ENCODE data around the gene VRTN. TPM values are rescaled to one million over a fixed set of nuclear protein-coding genes. Genes with fewer than 3 reads are reported as not detected.

The VRTN gene
- total and polyA plus RNA-seq, 2 of the 13 experiments (the other 11 are each of a cell fraction or from before 2014, with no cell fraction given): not detected

DNA sequence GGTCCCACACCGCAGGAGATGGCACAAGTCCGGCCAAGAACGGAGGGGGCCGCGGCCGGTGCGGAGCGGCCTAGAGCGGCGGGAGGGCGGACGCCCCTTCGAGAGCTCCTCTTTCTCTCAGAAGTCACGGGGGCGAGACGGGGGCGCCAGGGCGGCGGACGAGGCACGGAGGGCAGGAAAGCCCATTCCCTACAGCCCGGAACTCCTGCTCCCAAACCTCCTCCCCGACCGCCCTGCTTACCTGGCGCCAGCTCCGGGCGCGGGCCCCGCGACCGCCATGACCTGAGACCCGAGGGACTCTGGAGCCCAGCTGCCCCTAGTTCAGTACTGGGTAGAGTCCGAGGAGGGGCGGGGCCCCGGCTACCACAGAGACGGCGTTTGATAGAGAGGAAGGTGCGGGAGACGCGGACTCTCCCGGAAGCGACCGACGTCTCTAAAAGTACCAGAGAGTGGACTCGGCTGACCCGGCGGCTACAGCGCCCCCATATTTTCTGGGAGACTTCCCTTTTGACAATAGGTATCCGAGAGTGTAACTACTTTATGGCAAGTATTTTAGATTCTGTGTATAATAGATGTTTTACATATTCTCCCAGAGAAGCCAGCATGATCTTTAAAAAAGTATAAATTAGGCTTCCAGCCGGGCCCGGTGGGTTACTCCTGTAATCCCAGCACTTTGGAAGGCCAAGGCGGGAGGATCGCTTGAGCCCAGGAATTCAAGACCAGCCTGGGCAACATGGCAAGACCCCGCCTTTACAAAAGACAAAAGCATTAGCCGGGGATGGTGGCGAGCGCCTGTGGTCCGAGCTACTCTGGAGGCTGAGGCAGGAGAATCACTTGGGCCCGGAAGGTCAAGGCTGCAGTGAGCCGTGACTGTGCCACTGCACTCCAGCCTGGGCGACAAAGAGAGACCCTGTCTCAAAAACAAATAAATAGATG lies 45.4 kb upstream of the VRTN start, which contains the start of gene ABCD4 (continued):
- TF ChIP-seq SKI (IDR thresholded peaks at IDR 0.05; ENCODE audit: partially characterized antibody) (peak; percentile 45), ZNF589 (CRISPR knock-in tag; conservative IDR thresholded peaks at IDR 0.05) (no peak), AHR (CRISPR knock-in tag; IDR thresholded peaks at IDR 0.05) (peak; percentile 90), ZNF616 (CRISPR knock-in tag; IDR thresholded peaks at IDR 0.05; ENCODE audit: low read depth) (no peak), ZNF33B (CRISPR knock-in tag; IDR thresholded peaks at IDR 0.05) (peak; percentile 51; the same call in 1 of the 2 replicates), ZNF484 (CRISPR knock-in tag; IDR thresholded peaks at IDR 0.05; ENCODE audit: borderline replicate concordance, low read depth) (no peak), ZNF337 (CRISPR knock-in tag; IDR thresholded peaks at IDR 0.05; ENCODE audit: borderline replicate concordance, low read depth) (no peak), RAD21 (CRISPR knock-in tag; IDR thresholded peaks at IDR 0.05) (peak; percentile 33; the same call in 1 of the 2 replicates), CBFB (CRISPR knock-in tag; IDR thresholded peaks at IDR 0.05) (peak; percentile 28; the same call in 1 of the 2 replicates), ZNF430 (CRISPR knock-in tag; IDR thresholded peaks at IDR 0.05) (no peak; the same call in none of the 2 replicates), ZNF138 (CRISPR knock-in tag; IDR thresholded peaks at IDR 0.05; ENCODE audit: low read depth) (no peak), RARA (CRISPR knock-in tag; IDR thresholded peaks at IDR 0.05) (peak; percentile 38; the same call in 1 of the 2 replicates), YY1 (IDR thresholded peaks at IDR 0.05; ENCODE audit: insufficient read depth, insufficient replicate concordance, low read depth, low read length) (peak; percentile 82), ZNF33A (CRISPR knock-in tag; IDR thresholded peaks at IDR 0.05; ENCODE audit: borderline replicate concordance) (no peak), BORCS8-MEF2B (CRISPR knock-in tag; IDR thresholded peaks at IDR 0.05) (peak; percentile 68; the same call in 1 of the 2 replicates), FOXP1 (IDR thresholded peaks at IDR 0.05) (no peak), FOXP1 (CRISPR knock-in tag; IDR thresholded peaks at IDR 0.05) (peak; percentile 7; the same call in 1 of the 2 replicates), HHEX (CRISPR knock-in tag; IDR thresholded peaks at IDR 0.05) (no peak)
- TF ChIP-seq, protein P1, sequence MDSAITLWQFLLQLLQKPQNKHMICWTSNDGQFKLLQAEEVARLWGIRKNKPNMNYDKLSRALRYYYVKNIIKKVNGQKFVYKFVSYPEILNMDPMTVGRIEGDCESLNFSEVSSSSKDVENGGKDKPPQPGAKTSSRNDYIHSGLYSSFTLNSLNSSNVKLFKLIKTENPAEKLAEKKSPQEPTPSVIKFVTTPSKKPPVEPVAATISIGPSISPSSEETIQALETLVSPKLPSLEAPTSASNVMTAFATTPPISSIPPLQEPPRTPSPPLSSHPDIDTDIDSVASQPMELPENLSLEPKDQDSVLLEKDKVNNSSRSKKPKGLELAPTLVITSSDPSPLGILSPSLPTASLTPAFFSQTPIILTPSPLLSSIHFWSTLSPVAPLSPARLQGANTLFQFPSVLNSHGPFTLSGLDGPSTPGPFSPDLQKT (CRISPR knock-in tag; IDR thresholded peaks at IDR 0.05; ENCODE audit: borderline replicate concordance): no peak
- TF ChIP-seq, protein P2, sequence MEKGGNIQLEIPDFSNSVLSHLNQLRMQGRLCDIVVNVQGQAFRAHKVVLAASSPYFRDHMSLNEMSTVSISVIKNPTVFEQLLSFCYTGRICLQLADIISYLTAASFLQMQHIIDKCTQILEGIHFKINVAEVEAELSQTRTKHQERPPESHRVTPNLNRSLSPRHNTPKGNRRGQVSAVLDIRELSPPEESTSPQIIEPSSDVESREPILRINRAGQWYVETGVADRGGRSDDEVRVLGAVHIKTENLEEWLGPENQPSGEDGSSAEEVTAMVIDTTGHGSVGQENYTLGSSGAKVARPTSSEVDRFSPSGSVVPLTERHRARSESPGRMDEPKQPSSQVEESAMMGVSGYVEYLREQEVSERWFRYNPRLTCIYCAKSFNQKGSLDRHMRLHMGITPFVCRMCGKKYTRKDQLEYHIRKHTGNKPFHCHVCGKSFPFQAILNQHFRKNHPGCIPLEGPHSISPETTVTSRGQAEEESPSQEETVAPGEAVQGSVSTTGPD (CRISPR knock-in tag; IDR thresholded peaks at IDR 0.05): no peak
- TF ChIP-seq, protein P3, sequence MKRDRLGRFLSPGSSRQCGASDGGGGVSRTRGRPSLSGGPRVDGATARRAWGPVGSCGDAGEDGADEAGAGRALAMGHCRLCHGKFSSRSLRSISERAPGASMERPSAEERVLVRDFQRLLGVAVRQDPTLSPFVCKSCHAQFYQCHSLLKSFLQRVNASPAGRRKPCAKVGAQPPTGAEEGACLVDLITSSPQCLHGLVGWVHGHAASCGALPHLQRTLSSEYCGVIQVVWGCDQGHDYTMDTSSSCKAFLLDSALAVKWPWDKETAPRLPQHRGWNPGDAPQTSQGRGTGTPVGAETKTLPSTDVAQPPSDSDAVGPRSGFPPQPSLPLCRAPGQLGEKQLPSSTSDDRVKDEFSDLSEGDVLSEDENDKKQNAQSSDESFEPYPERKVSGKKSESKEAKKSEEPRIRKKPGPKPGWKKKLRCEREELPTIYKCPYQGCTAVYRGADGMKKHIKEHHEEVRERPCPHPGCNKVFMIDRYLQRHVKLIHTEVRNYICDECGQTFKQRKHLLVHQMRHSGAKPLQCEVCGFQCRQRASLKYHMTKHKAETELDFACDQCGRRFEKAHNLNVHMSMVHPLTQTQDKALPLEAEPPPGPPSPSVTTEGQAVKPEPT (CRISPR knock-in tag; IDR thresholded peaks at IDR 0.05; ENCODE audit: low read depth): no peak
- TF ChIP-seq, protein P4, sequence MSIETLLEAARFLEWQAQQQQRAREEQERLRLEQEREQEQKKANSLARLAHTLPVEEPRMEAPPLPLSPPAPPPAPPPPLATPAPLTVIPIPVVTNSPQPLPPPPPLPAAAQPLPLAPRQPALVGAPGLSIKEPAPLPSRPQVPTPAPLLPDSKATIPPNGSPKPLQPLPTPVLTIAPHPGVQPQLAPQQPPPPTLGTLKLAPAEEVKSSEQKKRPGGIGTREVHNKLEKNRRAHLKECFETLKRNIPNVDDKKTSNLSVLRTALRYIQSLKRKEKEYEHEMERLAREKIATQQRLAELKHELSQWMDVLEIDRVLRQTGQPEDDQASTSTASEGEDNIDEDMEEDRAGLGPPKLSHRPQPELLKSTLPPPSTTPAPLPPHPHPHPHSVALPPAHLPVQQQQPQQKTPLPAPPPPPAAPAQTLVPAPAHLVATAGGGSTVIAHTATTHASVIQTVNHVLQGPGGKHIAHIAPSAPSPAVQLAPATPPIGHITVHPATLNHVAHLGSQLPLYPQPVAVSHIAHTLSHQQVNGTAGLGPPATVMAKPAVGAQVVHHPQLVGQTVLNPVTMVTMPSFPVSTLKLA (IDR thresholded peaks at IDR 0.05): no peak
- TF ChIP-seq, protein P5, sequence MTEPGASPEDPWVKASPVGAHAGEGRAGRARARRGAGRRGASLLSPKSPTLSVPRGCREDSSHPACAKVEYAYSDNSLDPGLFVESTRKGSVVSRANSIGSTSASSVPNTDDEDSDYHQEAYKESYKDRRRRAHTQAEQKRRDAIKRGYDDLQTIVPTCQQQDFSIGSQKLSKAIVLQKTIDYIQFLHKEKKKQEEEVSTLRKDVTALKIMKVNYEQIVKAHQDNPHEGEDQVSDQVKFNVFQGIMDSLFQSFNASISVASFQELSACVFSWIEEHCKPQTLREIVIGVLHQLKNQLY (CRISPR knock-in tag; IDR thresholded peaks at IDR 0.05): no peak

Data from HepG2 (cell line).